Lung (tissue), 12 donors: Measurements from ENCODE around the gene TMEM221. TPM values are rescaled to one million over a fixed set of nuclear protein-coding genes. Genes with fewer than 3 reads are reported as not detected.

Source experiments
- ATAC-seq: fragments of 200-7000 bp; cut with Tn5 transposase; one replicate; pipeline ENCODE4 v1.9.1; 2020; ENCODE audit warnings: moderate number of reproducible peaks; ENCODE audit not compliant: insufficient read depth, low FRiP score
- DNase-seq, 3 donors: peaks; one replicate each; pipeline ENCODE4 v3.0.0-alpha.2; 2013 to 2017
- H3K27ac ChIP-seq, 2 donors: one replicate each; pipeline ENCODE4 v1.5.1; 2013; ENCODE audit warnings: mild to moderate bottlenecking in 2 of 2, moderate library complexity in 2 of 2, control low read depth in 1 of 2, inconsistent platforms in 1 of 2, low read depth in 1 of 2, low read length in 1 of 2
- H3K27me3 ChIP-seq, 3 donors: one replicate each; pipeline ENCODE4 v1.5.1; 2013; ENCODE audit warnings: low read length in 2 of 3; ENCODE audit not compliant: control insufficient read depth in 3 of 3, insufficient read depth in 3 of 3
- H3K36me3 ChIP-seq, 4 donors: one replicate each; pipeline ENCODE4 v1.5.1; 2013; ENCODE audit warnings: low read length in 4 of 4, mild to moderate bottlenecking in 1 of 4, moderate library complexity in 1 of 4; ENCODE audit not compliant: control insufficient read depth in 4 of 4, insufficient read depth in 4 of 4
- H3K4me1 ChIP-seq, 5 donors: one replicate each; pipeline ENCODE4 v1.5.1; 2013; ENCODE audit warnings: low read length in 5 of 5, mild to moderate bottlenecking in 2 of 5, moderate library complexity in 1 of 5; ENCODE audit not compliant: control insufficient read depth in 5 of 5, insufficient read depth in 5 of 5
- H3K4me3 ChIP-seq: one replicate; pipeline ENCODE4 v1.5.1; 2013; ENCODE audit warnings: mild to moderate bottlenecking, control low read depth, moderate library complexity
- H3K9ac ChIP-seq, 2 donors: one replicate each; pipeline ENCODE4 v1.5.1; 2013; ENCODE audit warnings: low read length in 2 of 2, control low read depth in 1 of 2; ENCODE audit not compliant: insufficient read depth in 1 of 2
- H3K9me3 ChIP-seq, 4 donors: one replicate each; pipeline ENCODE4 v1.5.1; 2013; ENCODE audit warnings: low read length in 3 of 4, mild to moderate bottlenecking in 1 of 4, moderate library complexity in 1 of 4; ENCODE audit not compliant: control insufficient read depth in 4 of 4, insufficient read depth in 3 of 4
- CTCF ChIP-seq: IDR thresholded peaks from 2 replicates; pipeline ENCODE4 v1.5.1; 2012; ENCODE audit warnings: mild to moderate bottlenecking; ENCODE audit errors: control extremely low read depth, extremely low read depth
- WGBS, 2 donors: extraction: QIAGEN DNeasy Blood & Tissue Kit; methylation state at CpG; one replicate each; pipeline ENCODE4 v1.1.7; 2013; 5-methylcytosine and 5-hydroxymethylcytosine counted together
- polyA plus RNA-seq, 2 donors: library from polyadenylated mRNA; stranded (reverse); fragments of 200-250 nt; gene quantifications; one replicate each; pipeline ENCODE4 v1.2.1, GENCODE V29; 2013
- total RNA-seq, 2 donors: library from RNA; depleted of rRNA in 1 of 2; stranded (reverse); fragments of >200 nt in 1 of 2; gene quantifications; one replicate each; pipeline ENCODE4 v1.2.1, GENCODE V29; 2014 to 2021
- donor health status: control.
- donor health status: control.
- donor health status: Bipolar disorder and iron deficiency.
- donor health status: healthy.
- donor health status: DM: yes; HTN: yes; CAD: no.

TMEM221 gene
- total and polyA plus RNA-seq, 4 donors = 0.06 to 0.57 (median 0.10) TPM

- no peak for TF ChIP-seq CTCF
- Histone ChIP-seq H3K27me3 (peaks cover 3 to 21% (median 10%) of the 10 kb centered on the region in 3 donors), H3K4me1 (peaks cover 0 to 2% (median 0%) of the 10 kb centered on the region in 5 donors), H3K4me3 (no peak within 1 kb of the TSS), H3K9ac (no peak within 1 kb of the TSS), H3K9me3 (peaks cover 0 to 2% (median 0%) of the 10 kb centered on the region in 4 donors), H3K27ac (no peak within 1 kb of the TSS), H3K36me3 (no peaks in the 10 kb centered on the region)
- 82 to 91% methylated on average over 26 of the region's 26 CpGs for WGBS, 2 donors
- ATAC-seq (no peak), DNase-seq (no peak)
Measured at GRCh38 chr19:17460372-17461230, 12.1 kb upstream of the TMEM221 start, which contains the start of gene NXNL1. NXNL1 (minus strand) TSS chr19:17460926; CDS start chr19:17460869, 57 bp downstream.

- Histone ChIP-seq H3K9me3 (peaks cover 0 to 2% (median 0%) of the 10 kb centered on the region in 4 donors), H3K4me1 (peaks cover 0 to 2% (median 0%) of the 10 kb centered on the region in 5 donors), H3K36me3 (no peaks in the 10 kb centered on the region), H3K27ac (no peak overlapping the region), H3K27me3 (peaks cover 3 to 29% (median 25%) of the 10 kb centered on the region in 3 donors), H3K9ac (no peak overlapping the region), H3K4me3 (no peak overlapping the region)
- WGBS, 2 donors = 78 to 88% methylated on average over 3 of the region's 3 CpGs
- DNase-seq (no peak), ATAC-seq (no peak)
- no peak for TF ChIP-seq CTCF
Measured at GRCh38 chr19:17458970-17459369, 10.5 kb upstream of the TMEM221 start.

- Histone ChIP-seq H3K4me1 (peaks cover 0 to 5% (median 0%) of the 10 kb centered on the region in 5 donors), H3K4me3 (no peak overlapping the region), H3K9ac (no peak overlapping the region), H3K27me3 (peaks cover 3 to 33% (median 29%) of the 10 kb centered on the region in 3 donors), H3K9me3 (peaks cover 0 to 5% (median 0%) of the 10 kb centered on the region in 4 donors), H3K27ac (no peak overlapping the region), H3K36me3 (no peaks in the 10 kb centered on the region)
- TF ChIP-seq CTCF = no peak
- WGBS, 2 donors = 46 to 64% methylated on average over 6 of the region's 6 CpGs
- DNase-seq (no peak), ATAC-seq (no peak)
Measured at GRCh38 chr19:17457616-17458015, 9.1 kb upstream of the TMEM221 start.
